Naive thymus-derived CD4-positive, alpha-beta T cell (primary cell): ENCODE results near the gene SLC7A1. TPM values are rescaled to one million over a fixed set of nuclear protein-coding genes. Genes with fewer than 3 reads are reported as not detected.

Experiments
- ATAC-seq: fragments of 150-1000 bp; cut with Tn5 transposase; 2 replicates; pipeline ENCODE4 v1.10.0; 2021; ENCODE audit warnings: mild to moderate bottlenecking, moderate library complexity
- CTCF ChIA-PET: fragments of 350-600 bp; sonication (Branson Sonifier 250); formaldehyde crosslinking; loops from one replicate; lab custom pipeline; 2021; ENCODE audit warnings: antibody characterized with exemption; lab: Charles Lee
- POLR2A ChIA-PET: fragments of 350-600 bp; sonication (Branson Sonifier 250); formaldehyde crosslinking; loops from one replicate; lab custom pipeline; 2021; ENCODE audit warnings: antibody characterized with exemption, inconsistent platforms; lab: Charles Lee
- DNase-seq, 9 donors: peaks; one replicate each; pipeline versions ENCODE4 v3.0.0 to v3.0.0-alpha.2; 2020 to 2022; ENCODE audit warnings: mixed read lengths in 1 of 9
- H3K27ac ChIP-seq: one replicate; pipeline ENCODE4 v1.7.0; 2013; ENCODE audit warnings: mild to moderate bottlenecking, low read depth, low read length, moderate library complexity
- H3K27me3 ChIP-seq, 2 donors: one replicate each; pipeline ENCODE4 v1.7.0; 2013; ENCODE audit warnings: low read length in 2 of 2, mild to moderate bottlenecking in 2 of 2, moderate library complexity in 2 of 2; ENCODE audit not compliant: control insufficient read depth in 2 of 2, insufficient read depth in 2 of 2
- H3K36me3 ChIP-seq, 3 experiments: 1 replicate in 2 of 3; 2 replicates in 1 of 3; pipeline ENCODE4 v1.7.0; 2013; ENCODE audit warnings: low read length in 3 of 3, mild to moderate bottlenecking in 3 of 3, moderate library complexity in 1 of 3; ENCODE audit not compliant: insufficient read depth in 3 of 3, control insufficient read depth in 2 of 3
- H3K4me1 ChIP-seq, 2 donors: one replicate each; pipeline ENCODE4 v1.7.0; 2013; ENCODE audit warnings: low read length in 2 of 2, mild to moderate bottlenecking in 2 of 2, moderate library complexity in 1 of 2; ENCODE audit not compliant: control insufficient read depth in 2 of 2, insufficient read depth in 2 of 2
- H3K4me3 ChIP-seq: 2 replicates; pipeline ENCODE4 v1.7.0; 2013; ENCODE audit warnings: mild to moderate bottlenecking, low read length
- H3K9me3 ChIP-seq, 3 experiments: 1 replicate in 2 of 3; 2 replicates in 1 of 3; pipeline ENCODE4 v1.7.0; 2013; ENCODE audit warnings: low read length in 3 of 3; ENCODE audit not compliant: control insufficient read depth in 2 of 3
- H3K27ac Mint-ChIP-seq, 9 donors: one replicate each; pipeline ENCODE4 v1.8.0; 2020 to 2022; ENCODE audit warnings: mixed read lengths in 9 of 9, mild to moderate bottlenecking in 8 of 9, moderate library complexity in 5 of 9, inconsistent platforms in 2 of 9
- H3K27me3 Mint-ChIP-seq, 5 donors: one replicate each; pipeline ENCODE4 v1.8.0; 2021 to 2022; ENCODE audit warnings: mixed read lengths in 5 of 5, mild to moderate bottlenecking in 1 of 5
- H3K36me3 Mint-ChIP-seq, 5 donors: one replicate each; pipeline ENCODE4 v1.8.0; 2020 to 2022; ENCODE audit warnings: mixed read lengths in 5 of 5, mild to moderate bottlenecking in 3 of 5, inconsistent platforms in 1 of 5
- H3K4me1 Mint-ChIP-seq, 7 donors: one replicate each; pipeline ENCODE4 v1.8.0; 2020 to 2022; ENCODE audit warnings: mixed read lengths in 7 of 7, mild to moderate bottlenecking in 3 of 7, inconsistent platforms in 1 of 7
- H3K4me3 Mint-ChIP-seq, 10 donors: one replicate each; pipeline ENCODE4 v1.8.0; 2020 to 2022; ENCODE audit warnings: mild to moderate bottlenecking in 10 of 10, mixed read lengths in 10 of 10, moderate library complexity in 6 of 10, inconsistent platforms in 2 of 10
- H3K9me3 Mint-ChIP-seq, 11 donors: one replicate each; pipeline ENCODE4 v1.8.0; 2020 to 2022; ENCODE audit warnings: mixed read lengths in 11 of 11, mild to moderate bottlenecking in 4 of 11, inconsistent platforms in 1 of 11, moderate library complexity in 1 of 11
- intact Hi-C, 2 donors: fragments of 100-400 bp; cut with micrococcal nuclease; formaldehyde crosslinking; loops; one replicate each; pipeline ENCODE4 v1.15.1; 2023
- polyA plus RNA-seq, 2 donors: library from polyadenylated mRNA; unstranded; fragments of 300-500 nt; fragmentation: Illumina TruSeq; gene quantifications; one replicate each; pipeline ENCODE4 v1.2.3, GENCODE V29; 2021
- total RNA-seq, 6 experiments: library from RNA in 5 of 6; stranded (reverse) in 5 of 6; gene quantifications; 1 replicate in 5 of 6; 2 replicates in 1 of 6; pipeline ENCODE4 v1.2.3 and lab custom pipeline; 2021 to 2026

The SLC7A1 gene
- total and polyA plus RNA-seq, 7 experiments from 2014 or later = 4.9 to 63.8 (median 23.1) TPM

GRCh38 chr13:29539856-29540255, 55.6 kb downstream of the SLC7A1 start:
- peak overlapping the region in 2 of 9 donors; percentile 10 to 84 for H3K27ac Mint-ChIP-seq
- Histone ChIP-seq H3K36me3 (peaks cover 0 to 12% (median 0%) of the 10 kb centered on the region in 3 experiments), H3K27me3 (no peaks in the 10 kb centered on the region), H3K4me3 (no peak overlapping the region), H3K27ac (no peak overlapping the region), H3K9me3 (no peaks in the 10 kb centered on the region), H3K4me1 (no peaks in the 10 kb centered on the region)
- ChIA-PET POLR2A (no interaction called here), CTCF (no interaction called here)
- ATAC-seq (no peak), DNase-seq (no peak)
- no peak overlapping the region for H3K4me3 Mint-ChIP-seq
- H3K4me1 Mint-ChIP-seq = peaks cover 8 to 36% (median 17%) of the 10 kb centered on the region in 7 donors
- H3K27me3 Mint-ChIP-seq = no peaks in the 10 kb centered on the region
- intact Hi-C loops = no loop called here
- no peaks in the 10 kb centered on the region for H3K9me3 Mint-ChIP-seq
- H3K36me3 Mint-ChIP-seq = peaks cover 4 to 22% (median 13%) of the 10 kb centered on the region in 5 donors

- H3K9me3 Mint-ChIP-seq = no peaks in the 10 kb centered on the region
- H3K27me3 Mint-ChIP-seq = no peaks in the 10 kb centered on the region
- intact Hi-C loops = no loop called here
- H3K4me1 Mint-ChIP-seq = peaks cover 8 to 28% (median 15%) of the 10 kb centered on the region in 7 donors
- DNase-seq (no peak), ATAC-seq (no peak)
- POLR2A ChIA-PET = no interaction called here
- peak overlapping the region in 2 of 9 donors; percentile 13 to 51 for H3K27ac Mint-ChIP-seq
- CTCF ChIA-PET = no interaction called here
- Histone ChIP-seq H3K9me3 (no peaks in the 10 kb centered on the region), H3K27me3 (no peaks in the 10 kb centered on the region), H3K4me3 (no peak overlapping the region), H3K36me3 (peaks cover 0 to 8% (median 0%) of the 10 kb centered on the region in 3 experiments), H3K27ac (no peak overlapping the region), H3K4me1 (no peaks in the 10 kb centered on the region)
- H3K36me3 Mint-ChIP-seq = peaks cover 4 to 28% (median 16%) of the 10 kb centered on the region in 5 donors
- no peak overlapping the region for H3K4me3 Mint-ChIP-seq
These were observed 56.8 kb downstream of the SLC7A1 start for GRCh38 chr13:29538652-29539040.

- Mint-ChIP-seq H3K4me3 (no peak overlapping the region), H3K36me3 (peaks cover 4 to 31% (median 18%) of the 10 kb centered on the region in 5 donors), H3K9me3 (no peaks in the 10 kb centered on the region), H3K27ac (peak overlapping the region in 4 of 9 donors; percentile 16 to 72 (median 37)), H3K4me1 (peaks cover 8 to 23% (median 15%) of the 10 kb centered on the region in 7 donors), H3K27me3 (no peaks in the 10 kb centered on the region)
- ChIA-PET POLR2A (no interaction called here), CTCF (no interaction called here)
- H3K4me3 ChIP-seq = no peak overlapping the region
- no peaks in the 10 kb centered on the region for H3K9me3 ChIP-seq
- no peaks in the 10 kb centered on the region for H3K27me3 ChIP-seq
- intact Hi-C loops = no loop called here
- ATAC-seq = no peak
- H3K36me3 ChIP-seq = peaks cover 0 to 14% (median 0%) of the 10 kb centered on the region in 3 experiments
- no peaks in the 10 kb centered on the region for H3K4me1 ChIP-seq
- H3K27ac ChIP-seq = no peak overlapping the region
- DNase-seq = no peak
These were observed 57.5 kb downstream of the SLC7A1 start for GRCh38 chr13:29537736-29538651.

GRCh38 chr13:29536853-29537252, 58.6 kb downstream of the SLC7A1 start:
- ATAC-seq (no peak), DNase-seq (no peak)
- H3K36me3 ChIP-seq = peaks cover 0 to 25% (median 0%) of the 10 kb centered on the region in 3 experiments
- Mint-ChIP-seq H3K36me3 (peaks cover 4 to 43% (median 24%) of the 10 kb centered on the region in 5 donors), H3K4me1 (peaks cover 8 to 19% (median 15%) of the 10 kb centered on the region in 7 donors), H3K4me3 (no peak overlapping the region), H3K9me3 (no peaks in the 10 kb centered on the region), H3K27me3 (no peaks in the 10 kb centered on the region), H3K27ac (no peak overlapping the region)
- intact Hi-C loops = no loop called here
- CTCF ChIA-PET = no interaction called here
- no peak overlapping the region for H3K27ac ChIP-seq
- no peaks in the 10 kb centered on the region for H3K4me1 ChIP-seq
- H3K27me3 ChIP-seq = no peaks in the 10 kb centered on the region
- no peaks in the 10 kb centered on the region for H3K9me3 ChIP-seq
- no peak overlapping the region for H3K4me3 ChIP-seq
- POLR2A ChIA-PET = no interaction called here

- no peaks in the 10 kb centered on the region for H3K27me3 Mint-ChIP-seq
- Histone ChIP-seq H3K9me3 (no peaks in the 10 kb centered on the region), H3K36me3 (peaks cover 0 to 31% (median 0%) of the 10 kb centered on the region in 3 experiments), H3K4me1 (no peaks in the 10 kb centered on the region), H3K27ac (no peak overlapping the region), H3K4me3 (no peak overlapping the region), H3K27me3 (no peaks in the 10 kb centered on the region)
- H3K27ac Mint-ChIP-seq = peak overlapping the region in 1 of 9 donors; percentile 51
- H3K4me1 Mint-ChIP-seq = peaks cover 7 to 12% (median 9%) of the 10 kb centered on the region in 7 donors
- intact Hi-C loops = no loop called here
- H3K9me3 Mint-ChIP-seq = no peaks in the 10 kb centered on the region
- ChIA-PET CTCF (no interaction called here), POLR2A (no interaction called here)
- peaks cover 4 to 43% (median 20%) of the 10 kb centered on the region in 5 donors for H3K36me3 Mint-ChIP-seq
- DNase-seq (no peak), ATAC-seq (no peak)
- H3K4me3 Mint-ChIP-seq = no peak overlapping the region
These were observed 59.5 kb downstream of the SLC7A1 start for GRCh38 chr13:29535663-29536655.

- Mint-ChIP-seq H3K36me3 (peaks cover 7 to 52% (median 25%) of the 10 kb centered on the region in 5 donors), H3K4me3 (no peak overlapping the region), H3K9me3 (no peaks in the 10 kb centered on the region), H3K27ac (peak overlapping the region in 1 of 9 donors; percentile 40), H3K4me1 (peaks cover 4 to 9% (median 6%) of the 10 kb centered on the region in 7 donors), H3K27me3 (no peaks in the 10 kb centered on the region)
- Histone ChIP-seq H3K9me3 (no peaks in the 10 kb centered on the region), H3K4me1 (peaks cover 0 to 6% of the 10 kb centered on the region in 2 donors), H3K36me3 (peaks cover 0 to 42% (median 3%) of the 10 kb centered on the region in 3 experiments), H3K27me3 (no peaks in the 10 kb centered on the region), H3K4me3 (no peak overlapping the region), H3K27ac (no peak overlapping the region)
- intact Hi-C loops = no loop called here
- ATAC-seq = no peak
- ChIA-PET CTCF (no interaction called here), POLR2A (no interaction called here)
- no peak for DNase-seq
These were observed 61.4 kb downstream of the SLC7A1 start for GRCh38 chr13:29534083-29534482.
